A204.1 (cell line): ENCODE measurements around the gene ZNF555.
"Not testable (repeated sequence)": the region's sequence is repeated elsewhere in the genome, so short reads cannot be mapped to it uniquely, and the experiment has no call there.

Experiments used
- FAIRE-seq: peaks from 2 replicates; lab custom pipeline; 2012; peaks lifted over from hg19 to GRCh38; lab: Jason Lieb, UNC

ZNF555 gene

GRCh38 chr19:2840794-2841791, at the start of gene ZNF555:
TSS of gene ZNF555 (plus strand) at chr19:2841475. CDS start at chr19:2841573, 98 bp downstream.
- peak; percentile 97 for FAIRE-seq

GRCh38 chr19:2791876-2792275, 49.4 kb upstream of the ZNF555 start:
- no peak for FAIRE-seq

- FAIRE-seq, result not testable (repeated sequence)
Measured at GRCh38 chr19:2792666-2793065, 48.6 kb upstream of the ZNF555 start.

GRCh38 chr19:2793126-2793525, 48.1 kb upstream of the ZNF555 start:
- no peak for FAIRE-seq

GRCh38 chr19:2793577-2793976, 47.7 kb upstream of the ZNF555 start:
- FAIRE-seq, result no peak

GRCh38 chr19:2795827-2796658, 45.2 kb upstream of the ZNF555 start:
- FAIRE-seq, result no peak

- no peak for FAIRE-seq
Measured at GRCh38 chr19:2796659-2797266, 44.5 kb upstream of the ZNF555 start.

- no peak for FAIRE-seq
Measured at GRCh38 chr19:2797280-2797679, 44.0 kb upstream of the ZNF555 start.

- FAIRE-seq, result no peak
Measured at GRCh38 chr19:2798158-2798685, 43.1 kb upstream of the ZNF555 start.

- no peak for FAIRE-seq
Measured at GRCh38 chr19:2798733-2799132, 42.5 kb upstream of the ZNF555 start.

GRCh38 chr19:2799273-2800020, 41.8 kb upstream of the ZNF555 start:
- no peak for FAIRE-seq

GRCh38 chr19:2800506-2800905, 40.8 kb upstream of the ZNF555 start:
- no peak for FAIRE-seq

GRCh38 chr19:2802826-2803225, 38.4 kb upstream of the ZNF555 start:
- no peak for FAIRE-seq

GRCh38 chr19:2803486-2804155, 37.7 kb upstream of the ZNF555 start:
- FAIRE-seq, result no peak

GRCh38 chr19:2804156-2805004, 36.9 kb upstream of the ZNF555 start:
- no peak for FAIRE-seq

GRCh38 chr19:2805261-2805900, 35.9 kb upstream of the ZNF555 start:
- no peak for FAIRE-seq

- FAIRE-seq, result no peak
Measured at GRCh38 chr19:2805991-2806649, 35.2 kb upstream of the ZNF555 start.

- no peak for FAIRE-seq
Measured at GRCh38 chr19:2806736-2807378, 34.4 kb upstream of the ZNF555 start.
